ENCODE data around the gene IER5.

The IER5 gene

GRCh38 chr1:181090641-181091126 lies 2.2 kb downstream of the IER5 start:
- DNase-seq (ENCODE audit: extremely low read depth, insufficient read length) = no peak
- no peaks in the 10 kb centered on the region for H3K27me3 ChIP-seq (replicated peaks; ENCODE audit: control insufficient read depth, insufficient read depth, low read length)
- no peak for TF ChIP-seq CTCF (IDR thresholded peaks at IDR 0.05; ENCODE audit: insufficient read depth, low read length, poor library complexity, severe bottlenecking)

GRCh38 chr1:181091309-181092040 lies 3.0 kb downstream of the IER5 start:
- TF ChIP-seq CTCF (IDR thresholded peaks at IDR 0.05; ENCODE audit: insufficient read depth, low read length, poor library complexity, severe bottlenecking) = no peak
- Histone ChIP-seq H3K4me3 (replicated peaks; ENCODE audit: low read depth, low read length) (peak overlapping the region; percentile 95), H3K36me3 (ENCODE audit: control insufficient read depth, insufficient read depth, low read length) (peaks cover 16% of the 10 kb centered on the region), H3K27me3 (replicated peaks; ENCODE audit: control insufficient read depth, insufficient read depth, low read length) (no peaks in the 10 kb centered on the region)
- DNase-seq (ENCODE audit: extremely low read depth, insufficient read length) = no peak

More at GRCh38 chr1:181090641-181091126, 2.2 kb downstream of the IER5 start:
- Histone ChIP-seq H3K4me3 (replicated peaks; ENCODE audit: low read depth, low read length) (peak overlapping the region; percentile 95), H3K36me3 (ENCODE audit: control insufficient read depth, insufficient read depth, low read length) (peaks cover 15% of the 10 kb centered on the region)

GRCh38 chr1:181092056-181092455 lies 3.6 kb downstream of the IER5 start:
- H3K4me3 ChIP-seq (replicated peaks; ENCODE audit: low read depth, low read length) = peak overlapping the region; percentile 95
- TF ChIP-seq CTCF (IDR thresholded peaks at IDR 0.05; ENCODE audit: insufficient read depth, low read length, poor library complexity, severe bottlenecking) = no peak

GRCh38 chr1:181092883-181093458 lies 4.5 kb downstream of the IER5 start:
- Histone ChIP-seq H3K27me3 (replicated peaks; ENCODE audit: control insufficient read depth, insufficient read depth, low read length) (no peaks in the 10 kb centered on the region), H3K36me3 (ENCODE audit: control insufficient read depth, insufficient read depth, low read length) (peaks cover 16% of the 10 kb centered on the region), H3K4me3 (replicated peaks; ENCODE audit: low read depth, low read length) (peak overlapping the region; percentile 95)
- DNase-seq (ENCODE audit: extremely low read depth, insufficient read length) = no peak
- no peak for TF ChIP-seq CTCF (IDR thresholded peaks at IDR 0.05; ENCODE audit: insufficient read depth, low read length, poor library complexity, severe bottlenecking)

More at GRCh38 chr1:181092056-181092455, 3.6 kb downstream of the IER5 start:
- Histone ChIP-seq H3K27me3 (replicated peaks; ENCODE audit: control insufficient read depth, insufficient read depth, low read length) (no peaks in the 10 kb centered on the region), H3K36me3 (ENCODE audit: control insufficient read depth, insufficient read depth, low read length) (peaks cover 16% of the 10 kb centered on the region)
- no peak for DNase-seq (ENCODE audit: extremely low read depth, insufficient read length)

- H3K4me3 ChIP-seq (replicated peaks; ENCODE audit: low read depth, low read length) = no peak overlapping the region
- DNase-seq (ENCODE audit: extremely low read depth, insufficient read length) = no peak
- no peak for TF ChIP-seq CTCF (IDR thresholded peaks at IDR 0.05; ENCODE audit: insufficient read depth, low read length, poor library complexity, severe bottlenecking)
- H3K36me3 ChIP-seq (ENCODE audit: control insufficient read depth, insufficient read depth, low read length) = peaks cover 14% of the 10 kb centered on the region
- H3K27me3 ChIP-seq (replicated peaks; ENCODE audit: control insufficient read depth, insufficient read depth, low read length) = no peaks in the 10 kb centered on the region
Observed at GRCh38 chr1:181094416-181095212, 6.1 kb downstream of the IER5 start.

All from GM06990 (cell line).